C4-2B (cell line): ENCODE measurements around the gene GNB2.

ENCODE experiments used
- CTCF ChIP-seq: fragments of 450-650 bp; conservative IDR thresholded peaks from 2 replicates; pipeline ENCODE4 v1.5.1; 2017; ENCODE audit warnings: mild to moderate bottlenecking
- ZFX ChIP-seq: fragments of 450-650 bp; IDR thresholded peaks from 2 replicates; pipeline ENCODE4 v1.6.1; 2017

- no peak for TF ChIP-seq CTCF
- TF ChIP-seq ZFX = no peak
These were observed 12.1 kb downstream of the GNB2 start for GRCh38 chr7:100685631-100686145.
